ENCODE measurements around the gene OR10Z1. TPM values are rescaled to one million over a fixed set of nuclear protein-coding genes. Genes with fewer than 3 reads are reported as not detected.
A peak's percentile ranks its signal among the peaks of the same experiment; 100 is the strongest.

OR10Z1 gene
- total RNA-seq, 1 experiment from 2014 or later, result not detected

DNA sequence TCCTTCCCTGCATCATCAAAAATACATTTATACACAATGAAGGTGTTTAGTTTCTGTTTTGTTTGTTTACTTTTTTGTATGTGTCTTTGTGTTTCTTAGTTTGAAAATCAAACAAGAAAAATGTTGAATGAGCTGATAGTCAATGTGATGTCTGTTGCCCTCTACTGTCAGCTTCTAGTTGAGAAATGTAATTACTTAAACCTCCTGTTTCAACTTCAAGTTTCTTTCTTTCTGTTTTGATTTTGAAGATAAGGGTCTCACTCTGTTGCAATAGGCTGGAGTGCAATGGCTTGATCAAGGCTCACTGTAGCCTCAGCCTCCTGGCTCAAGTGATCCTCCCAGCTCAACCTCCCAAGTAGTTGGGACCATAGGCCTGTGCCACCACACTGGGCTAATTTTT is 44.0 kb downstream of the OR10Z1 start:
- Histone ChIP-seq H3K27ac (ENCODE audit: low read length) (no peak overlapping the region), H3K4me3 (ENCODE audit: low read depth in 2 of 2, low read length in 2 of 2) (no peak overlapping the region), H3K36me3 (ENCODE audit: control insufficient read depth, insufficient read depth, low read length) (no peaks in the 10 kb centered on the region), H3K4me1 (ENCODE audit: control insufficient read depth, insufficient read depth, low read length) (no peaks in the 10 kb centered on the region), H3K27me3 (ENCODE audit: control insufficient read depth, insufficient read depth, low read length) (no peaks in the 10 kb centered on the region; the same call in 1 of the 2 replicates), H3K9me3 (ENCODE audit: control insufficient read depth, insufficient read depth, low read depth, low read length) (no peaks in the 10 kb centered on the region)
- no TSS peak for BruUV-seq (replicated peaks)
- CTCF ChIA-PET, result no interaction called here
- DNase-seq (ENCODE audit: low read depth, low spot score), result no peak
- intact Hi-C loops (cut with micrococcal nuclease; ENCODE audit: unreplicated experiment), result no loop called here
- ATAC-seq, result no peak
- in situ Hi-C loops (cut with HindIII; ENCODE audit: low pct_unique_long_range_greater_than_20kb, low sequenced_read_pairs), result no loop called here
- TF ChIP-seq POLR2AphosphoS5 (IDR thresholded peaks at IDR 0.05; ENCODE audit: low read depth, low read length) (no peak), TCF7L2 (IDR thresholded peaks at IDR 0.05; ENCODE audit: low read depth, low read length) (no peak), SIN3A (IDR thresholded peaks at IDR 0.05; ENCODE audit: borderline replicate concordance, insufficient read depth, low read depth, low read length) (no peak)
- TF ChIP-seq, protein P1, sequence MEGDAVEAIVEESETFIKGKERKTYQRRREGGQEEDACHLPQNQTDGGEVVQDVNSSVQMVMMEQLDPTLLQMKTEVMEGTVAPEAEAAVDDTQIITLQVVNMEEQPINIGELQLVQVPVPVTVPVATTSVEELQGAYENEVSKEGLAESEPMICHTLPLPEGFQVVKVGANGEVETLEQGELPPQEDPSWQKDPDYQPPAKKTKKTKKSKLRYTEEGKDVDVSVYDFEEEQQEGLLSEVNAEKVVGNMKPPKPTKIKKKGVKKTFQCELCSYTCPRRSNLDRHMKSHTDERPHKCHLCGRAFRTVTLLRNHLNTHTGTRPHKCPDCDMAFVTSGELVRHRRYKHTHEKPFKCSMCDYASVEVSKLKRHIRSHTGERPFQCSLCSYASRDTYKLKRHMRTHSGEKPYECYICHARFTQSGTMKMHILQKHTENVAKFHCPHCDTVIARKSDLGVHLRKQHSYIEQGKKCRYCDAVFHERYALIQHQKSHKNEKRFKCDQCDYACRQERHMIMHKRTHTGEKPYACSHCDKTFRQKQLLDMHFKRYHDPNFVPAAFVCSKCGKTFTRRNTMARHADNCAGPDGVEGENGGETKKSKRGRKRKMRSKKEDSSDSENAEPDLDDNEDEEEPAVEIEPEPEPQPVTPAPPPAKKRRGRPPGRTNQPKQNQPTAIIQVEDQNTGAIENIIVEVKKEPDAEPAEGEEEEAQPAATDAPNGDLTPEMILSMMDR (IDR thresholded peaks at IDR 0.05), result no peak; the same call in 1 of the 2 replicates
- TF ChIP-seq, protein P2, sequence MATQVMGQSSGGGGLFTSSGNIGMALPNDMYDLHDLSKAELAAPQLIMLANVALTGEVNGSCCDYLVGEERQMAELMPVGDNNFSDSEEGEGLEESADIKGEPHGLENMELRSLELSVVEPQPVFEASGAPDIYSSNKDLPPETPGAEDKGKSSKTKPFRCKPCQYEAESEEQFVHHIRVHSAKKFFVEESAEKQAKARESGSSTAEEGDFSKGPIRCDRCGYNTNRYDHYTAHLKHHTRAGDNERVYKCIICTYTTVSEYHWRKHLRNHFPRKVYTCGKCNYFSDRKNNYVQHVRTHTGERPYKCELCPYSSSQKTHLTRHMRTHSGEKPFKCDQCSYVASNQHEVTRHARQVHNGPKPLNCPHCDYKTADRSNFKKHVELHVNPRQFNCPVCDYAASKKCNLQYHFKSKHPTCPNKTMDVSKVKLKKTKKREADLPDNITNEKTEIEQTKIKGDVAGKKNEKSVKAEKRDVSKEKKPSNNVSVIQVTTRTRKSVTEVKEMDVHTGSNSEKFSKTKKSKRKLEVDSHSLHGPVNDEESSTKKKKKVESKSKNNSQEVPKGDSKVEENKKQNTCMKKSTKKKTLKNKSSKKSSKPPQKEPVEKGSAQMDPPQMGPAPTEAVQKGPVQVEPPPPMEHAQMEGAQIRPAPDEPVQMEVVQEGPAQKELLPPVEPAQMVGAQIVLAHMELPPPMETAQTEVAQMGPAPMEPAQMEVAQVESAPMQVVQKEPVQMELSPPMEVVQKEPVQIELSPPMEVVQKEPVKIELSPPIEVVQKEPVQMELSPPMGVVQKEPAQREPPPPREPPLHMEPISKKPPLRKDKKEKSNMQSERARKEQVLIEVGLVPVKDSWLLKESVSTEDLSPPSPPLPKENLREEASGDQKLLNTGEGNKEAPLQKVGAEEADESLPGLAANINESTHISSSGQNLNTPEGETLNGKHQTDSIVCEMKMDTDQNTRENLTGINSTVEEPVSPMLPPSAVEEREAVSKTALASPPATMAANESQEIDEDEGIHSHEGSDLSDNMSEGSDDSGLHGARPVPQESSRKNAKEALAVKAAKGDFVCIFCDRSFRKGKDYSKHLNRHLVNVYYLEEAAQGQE (IDR thresholded peaks at IDR 0.05; ENCODE audit: insufficient read depth in 1 of 2, low read depth in 2 of 2, low read length in 1 of 2), result no peak
- POLR2A ChIA-PET, result no interaction called here

DNA sequence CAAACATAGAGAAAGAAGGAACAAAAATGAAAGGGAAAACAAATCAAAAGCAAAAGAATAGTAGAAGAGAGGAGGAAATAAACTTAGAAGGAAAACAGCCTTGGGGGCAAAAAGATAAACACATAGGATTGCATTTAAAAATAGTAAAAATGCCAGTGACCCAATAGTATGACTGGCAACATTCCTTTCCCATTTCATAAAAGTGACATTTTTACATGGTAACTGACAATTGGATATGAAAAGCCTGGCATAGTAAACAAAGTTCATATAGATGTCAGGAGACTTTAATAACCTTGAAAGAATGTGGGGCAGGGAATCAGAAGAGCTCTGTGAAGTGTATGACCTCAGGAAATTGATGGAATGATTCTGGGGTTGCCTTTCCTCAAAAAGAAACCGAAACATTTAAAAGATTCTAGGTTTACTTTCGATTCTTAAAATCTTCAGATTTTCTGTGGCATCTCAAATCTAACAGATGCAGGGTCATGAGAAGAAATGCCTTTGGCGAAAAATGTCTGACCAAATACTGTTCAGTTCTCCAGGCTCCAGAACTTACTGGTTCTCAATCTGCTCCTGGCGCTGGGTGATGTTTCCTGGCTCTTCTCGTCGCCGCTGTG is 47.8 kb downstream of the OR10Z1 start:
- BruUV-seq (replicated peaks), result no TSS peak
- DNase-seq (ENCODE audit: low read depth, low spot score) (no peak), ATAC-seq (no peak)
- Histone ChIP-seq H3K9me3 (ENCODE audit: control insufficient read depth, insufficient read depth, low read depth, low read length) (no peaks in the 10 kb centered on the region), H3K27ac (ENCODE audit: low read length) (no peak overlapping the region), H3K4me1 (ENCODE audit: control insufficient read depth, insufficient read depth, low read length) (no peaks in the 10 kb centered on the region), H3K27me3 (ENCODE audit: control insufficient read depth, insufficient read depth, low read length) (no peaks in the 10 kb centered on the region; the same call in 1 of the 2 replicates), H3K36me3 (ENCODE audit: control insufficient read depth, insufficient read depth, low read length) (no peaks in the 10 kb centered on the region), H3K4me3 (ENCODE audit: low read depth in 2 of 2, low read length in 2 of 2) (0 out of 4 replicates have a peak overlapping the region, but pooled peaks of 1 of the 2 experiments have one; percentile 3)
- ChIA-PET POLR2A (no interaction called here), CTCF (no interaction called here)
- TF ChIP-seq, protein P2 (IDR thresholded peaks at IDR 0.05; ENCODE audit: insufficient read depth in 1 of 2, low read depth in 2 of 2, low read length in 1 of 2), result no peak
- no peak for TF ChIP-seq SIN3A (IDR thresholded peaks at IDR 0.05; ENCODE audit: borderline replicate concordance, insufficient read depth, low read depth, low read length)
- TF ChIP-seq, protein P1 (IDR thresholded peaks at IDR 0.05), result no peak
- no peak for TF ChIP-seq POLR2AphosphoS5 (IDR thresholded peaks at IDR 0.05; ENCODE audit: low read depth, low read length)
- no peak for TF ChIP-seq TCF7L2 (IDR thresholded peaks at IDR 0.05; ENCODE audit: low read depth, low read length)
- intact Hi-C loops (cut with micrococcal nuclease; ENCODE audit: unreplicated experiment) (no loop called here), in situ Hi-C loops (cut with HindIII; ENCODE audit: low pct_unique_long_range_greater_than_20kb, low sequenced_read_pairs) (no loop called here)
